A549 treated with AZD2906 at 1 μM for 4 hours (cell line): ENCODE results near the gene ADAM19. TPM values are rescaled to one million over a fixed set of nuclear protein-coding genes. Genes with fewer than 3 reads are reported as not detected.

ENCODE experiments used
- total RNA-seq: library from RNA; stranded (reverse); fragments of 200-300 nt; extraction: Qiagen RNA extraction; gene quantifications from 5 replicates; pipeline ENCODE4 v1.2.3, GENCODE V29; 2022

The ADAM19 gene
- total RNA-seq = 7.7 to 10.6 TPM (median 10.1 TPM) in 5 replicates

GRCh38 chr5:157575381-157576020 lies at the start of gene ADAM19:
TSS of gene ADAM19 (minus strand) at chr5:157575775. CDS start at chr5:157575696, 79 bp downstream.

GRCh38 chr5:157459715-157460599 lies 115.6 kb downstream of the ADAM19 start, which contains the start of gene NIPAL4:
TSS of gene NIPAL4 (plus strand) at chr5:157460213. CDS start at chr5:157460321, 108 bp downstream.

Other genes starting within 250 kb of the ADAM19 start
- gene NIPAL4, start 115.6 kb downstream of the ADAM19 start, total RNA-seq = 9.1 to 11.9 TPM (median 10.0 TPM) in 5 replicates
- 0.03 TPM in 1 of 5 replicates, not detected in the others for gene SOX30, start 76.7 kb upstream of the ADAM19 start, total RNA-seq
- gene C5orf52, start 95.8 kb upstream of the ADAM19 start, total RNA-seq = not detected in 5 replicates
- 21.0 to 28.7 TPM (median 25.3 TPM) in 5 replicates for gene THG1L, start 155.6 kb upstream of the ADAM19 start, total RNA-seq
- gene LSM11, start 167.9 kb upstream of the ADAM19 start, total RNA-seq = 2.4 to 2.9 TPM (median 2.8 TPM) in 5 replicates